Dermis microvascular lymphatic vessel endothelial cell (primary cell): ENCODE results near the gene FSD2. TPM values are rescaled to one million over a fixed set of nuclear protein-coding genes. Genes with fewer than 3 reads are reported as not detected.

Source experiments
- DNase-seq, 2 donors: peaks; one replicate each; pipeline versions ENCODE4 v3.0.0 to v3.0.0-alpha.2; 2010; ENCODE audit warnings: low read depth in 2 of 2
- total RNA-seq: library from RNA; depleted of rRNA; stranded (reverse); fragments of >200 nt; gene quantifications from 2 replicates; pipeline ENCODE4 v1.2.1, GENCODE V29; 2014

FSD2 gene, protein sequence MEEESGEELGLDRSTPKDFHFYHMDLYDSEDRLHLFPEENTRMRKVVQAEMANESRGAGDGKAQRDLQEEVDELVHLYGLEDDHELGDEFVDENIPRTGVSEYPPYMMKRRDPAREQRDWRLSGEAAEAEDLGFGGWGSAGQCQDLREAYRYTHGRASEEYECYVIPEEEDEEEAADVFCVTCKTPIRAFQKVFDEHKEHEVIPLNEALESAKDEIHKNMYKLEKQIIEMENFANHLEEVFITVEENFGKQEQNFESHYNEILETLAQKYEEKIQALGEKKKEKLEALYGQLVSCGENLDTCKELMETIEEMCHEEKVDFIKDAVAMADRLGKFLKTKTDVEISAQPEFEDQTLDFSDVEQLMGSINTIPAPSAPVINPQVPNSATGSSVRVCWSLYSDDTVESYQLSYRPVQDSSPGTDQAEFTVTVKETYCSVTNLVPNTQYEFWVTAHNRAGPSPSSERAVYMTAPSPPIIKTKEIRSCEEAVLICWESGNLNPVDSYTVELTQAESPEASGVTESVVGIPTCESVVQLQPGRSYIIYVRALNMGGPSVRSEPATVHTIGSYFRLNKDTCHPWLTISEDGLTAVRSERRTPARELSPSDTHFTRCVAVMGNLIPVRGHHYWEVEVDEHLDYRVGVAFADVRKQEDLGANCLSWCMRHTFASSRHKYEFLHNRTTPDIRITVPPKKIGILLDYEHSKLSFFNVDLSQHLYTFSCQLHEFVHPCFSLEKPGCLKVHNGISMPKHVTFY
- not detected in 2 replicates for total RNA-seq

DNA sequence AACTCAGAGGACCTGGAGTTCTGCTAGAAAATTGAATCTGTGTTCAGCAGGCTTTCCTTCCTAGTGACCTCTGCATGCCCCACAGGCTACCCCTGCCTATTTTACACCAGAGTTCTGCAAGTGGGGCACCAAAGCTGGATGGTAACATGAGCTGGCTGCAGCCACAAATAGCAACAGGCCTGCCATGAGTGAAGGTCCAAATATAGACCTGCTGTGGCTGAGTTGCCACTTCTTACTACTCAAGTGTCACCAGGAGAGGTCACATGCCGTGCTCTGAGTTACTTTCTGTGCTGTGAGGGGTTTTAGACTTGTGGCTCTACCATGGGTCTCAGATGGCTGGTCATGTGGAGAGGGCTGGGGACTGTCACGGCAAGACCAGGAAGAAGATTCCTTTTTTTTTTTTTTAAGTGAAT is at the start of gene FSD2:
Gene FSD2 (minus strand): TSS at position 76 of the 413 bp plus-strand sequence. CDS start 18,679 bp downstream, outside the sequence.
- DNase-seq, result no peak

DNA sequence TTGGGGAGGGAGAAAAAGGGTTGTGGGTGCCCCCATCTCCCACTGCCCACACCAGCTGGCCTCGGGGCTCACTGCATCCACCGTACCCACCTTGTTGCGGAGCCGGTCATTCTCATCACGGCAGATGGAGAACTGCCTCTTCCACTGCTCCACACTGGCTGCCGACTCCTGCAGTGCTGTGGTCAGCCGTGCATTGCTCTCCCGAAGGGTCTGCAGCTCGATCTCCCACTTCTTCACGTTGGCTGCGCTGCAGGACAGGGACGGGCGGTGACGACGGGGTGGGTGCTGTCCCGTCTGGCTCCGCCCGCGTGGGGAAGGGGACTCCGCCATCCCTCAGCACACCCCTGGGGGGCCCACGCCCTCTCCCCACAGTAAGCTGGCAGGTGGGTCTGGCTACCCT is 48.7 kb upstream of the FSD2 start:
- DNase-seq, result no peak

DNA sequence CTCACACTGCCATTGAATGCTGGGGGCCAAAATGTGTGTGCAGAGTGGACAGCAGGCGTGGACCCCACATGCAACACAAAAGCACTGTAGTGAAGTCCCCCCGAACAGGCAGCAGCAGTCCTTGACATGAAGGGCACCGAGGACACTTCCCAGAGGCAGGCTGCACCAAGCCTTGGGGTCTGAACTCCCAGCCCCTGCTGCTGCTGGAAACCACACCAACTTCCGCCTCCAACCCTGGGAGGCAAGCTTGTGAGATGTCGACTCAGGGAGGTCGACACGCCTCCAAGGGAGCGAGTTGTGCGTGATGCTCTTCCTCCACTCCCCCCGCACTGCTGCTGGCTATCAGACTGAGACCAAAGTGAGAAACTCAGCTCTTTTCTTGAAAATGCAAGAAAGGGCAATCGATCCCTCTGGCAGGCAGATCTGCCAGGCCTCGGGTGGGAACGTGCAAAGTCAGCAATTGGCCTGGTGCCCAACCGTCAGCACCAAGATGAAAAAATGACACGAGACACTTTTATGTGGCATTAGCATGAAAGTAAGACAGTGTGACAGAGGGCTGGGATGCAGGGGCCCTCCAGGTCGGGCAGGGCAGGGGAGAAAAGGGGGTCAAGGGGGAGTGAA is 47.2 kb upstream of the FSD2 start:
- DNase-seq, result no peak

DNA sequence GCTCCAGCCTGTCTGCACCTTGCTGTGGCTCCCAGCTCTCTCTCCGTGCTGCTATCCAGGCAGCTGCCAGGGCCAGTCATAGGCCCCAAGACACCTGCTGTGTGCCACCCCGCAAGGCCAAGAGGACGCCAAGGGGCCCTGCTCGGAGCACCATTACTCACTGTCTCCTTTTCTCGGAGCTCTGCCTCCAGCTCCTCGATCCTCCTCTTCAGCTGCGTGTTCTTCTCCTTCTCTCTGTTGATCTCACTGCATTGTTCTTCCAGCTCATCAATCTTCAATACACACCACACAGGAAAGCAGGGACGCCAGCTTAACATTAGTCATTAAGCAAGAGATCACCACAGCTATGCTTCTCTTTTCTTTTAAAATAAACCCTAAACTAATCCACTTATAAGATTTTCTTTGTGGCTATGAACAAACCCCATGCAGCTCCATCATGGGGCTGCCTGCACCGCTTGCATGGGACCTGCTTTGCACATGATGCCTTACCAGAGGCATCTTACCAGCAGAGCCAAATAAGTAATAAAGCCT is 46.2 kb upstream of the FSD2 start:
- DNase-seq, result no peak

DNA sequence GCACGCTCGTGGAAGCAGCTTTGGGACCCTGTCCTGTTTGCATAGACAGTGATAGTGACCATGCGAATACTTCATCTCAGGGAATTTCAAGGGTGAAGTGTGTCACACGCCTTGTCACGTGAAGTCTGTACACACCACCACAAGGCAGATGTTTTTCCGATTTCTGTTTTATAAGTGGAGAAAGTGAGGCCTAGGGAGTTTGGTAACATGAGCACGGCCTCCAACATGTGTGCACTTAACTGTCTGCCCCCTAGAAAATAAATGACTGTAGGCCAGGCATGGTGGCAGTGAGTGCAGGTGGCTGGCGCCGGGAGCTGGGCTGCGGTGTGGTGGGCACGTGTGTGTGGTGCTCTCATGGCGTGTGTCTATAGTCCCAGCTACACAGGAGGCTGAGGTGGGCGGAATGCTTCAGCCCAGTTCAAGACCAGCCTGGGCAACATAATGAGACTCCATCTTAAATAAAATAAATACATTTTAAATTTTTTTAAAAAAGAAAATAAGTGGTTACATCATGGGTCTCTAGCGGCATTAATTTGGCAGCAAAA is 45.5 kb upstream of the FSD2 start:
- DNase-seq, result no peak

DNA sequence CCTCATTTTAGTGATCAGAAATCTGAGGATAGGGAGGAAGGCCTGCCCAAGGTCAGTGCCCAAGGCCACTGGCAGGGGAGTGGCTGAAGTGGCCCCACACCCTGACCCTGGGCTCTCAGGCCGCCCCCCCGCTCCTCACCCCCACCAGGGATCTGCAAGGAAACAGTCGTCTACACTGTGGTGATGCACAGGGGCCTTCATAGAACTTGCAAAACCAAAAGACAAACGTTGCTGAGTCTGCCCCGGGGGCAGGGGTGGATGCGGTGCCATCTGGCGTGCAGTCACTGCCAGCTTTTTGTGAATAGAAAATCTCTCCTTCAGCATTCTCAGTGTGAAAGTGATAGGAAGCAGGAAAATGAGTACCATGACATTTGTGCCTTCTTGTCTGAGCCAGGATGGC is 44.9 kb upstream of the FSD2 start:
- no peak for DNase-seq

DNA sequence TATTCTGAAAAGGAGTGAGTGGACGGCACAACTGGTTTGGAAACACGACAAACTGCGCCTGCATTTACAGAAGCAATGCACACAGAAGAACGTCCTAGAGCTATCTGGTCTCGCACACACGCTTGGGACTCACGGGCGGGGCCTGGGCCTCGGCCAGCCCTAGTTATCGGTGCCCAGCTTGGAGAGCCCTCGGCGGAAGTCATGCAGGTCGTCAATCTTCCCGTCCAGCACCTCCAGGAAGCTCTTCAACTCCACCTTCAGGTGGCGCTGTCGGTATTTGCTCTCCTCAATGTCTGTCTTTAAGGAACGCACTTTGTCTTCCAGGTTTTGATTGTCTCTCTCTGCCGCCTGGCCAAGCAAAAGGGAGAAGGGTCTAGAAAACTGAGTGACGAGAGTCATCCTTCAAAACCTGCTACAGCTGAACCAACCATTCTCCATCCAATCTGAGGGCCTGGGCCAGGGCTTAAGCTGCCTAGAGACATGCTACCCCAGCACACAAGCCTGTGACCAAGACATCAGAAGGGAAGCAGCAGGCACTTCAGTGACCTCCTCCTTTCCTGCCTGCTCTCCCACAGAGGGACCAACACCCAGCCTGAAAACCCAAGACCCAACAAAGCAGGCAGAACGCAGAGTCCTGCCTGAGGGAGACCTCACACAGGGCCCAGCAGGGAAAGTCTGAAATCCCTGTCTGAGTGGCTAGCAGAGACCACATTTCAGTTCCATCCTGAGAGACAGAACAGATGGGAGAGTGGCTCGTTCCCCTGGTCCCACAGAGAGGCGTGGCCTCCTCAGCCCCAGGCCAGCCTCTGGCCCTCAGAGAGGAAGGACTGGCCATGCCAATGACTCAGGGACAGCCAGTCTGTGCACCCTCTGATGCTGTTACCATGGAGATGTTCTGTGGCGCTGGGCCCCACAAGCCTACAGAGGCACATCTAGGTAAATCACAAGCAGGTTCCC is 44.0 kb upstream of the FSD2 start:
- DNase-seq, result peak in 1 of 2 donors; percentile 68

DNA sequence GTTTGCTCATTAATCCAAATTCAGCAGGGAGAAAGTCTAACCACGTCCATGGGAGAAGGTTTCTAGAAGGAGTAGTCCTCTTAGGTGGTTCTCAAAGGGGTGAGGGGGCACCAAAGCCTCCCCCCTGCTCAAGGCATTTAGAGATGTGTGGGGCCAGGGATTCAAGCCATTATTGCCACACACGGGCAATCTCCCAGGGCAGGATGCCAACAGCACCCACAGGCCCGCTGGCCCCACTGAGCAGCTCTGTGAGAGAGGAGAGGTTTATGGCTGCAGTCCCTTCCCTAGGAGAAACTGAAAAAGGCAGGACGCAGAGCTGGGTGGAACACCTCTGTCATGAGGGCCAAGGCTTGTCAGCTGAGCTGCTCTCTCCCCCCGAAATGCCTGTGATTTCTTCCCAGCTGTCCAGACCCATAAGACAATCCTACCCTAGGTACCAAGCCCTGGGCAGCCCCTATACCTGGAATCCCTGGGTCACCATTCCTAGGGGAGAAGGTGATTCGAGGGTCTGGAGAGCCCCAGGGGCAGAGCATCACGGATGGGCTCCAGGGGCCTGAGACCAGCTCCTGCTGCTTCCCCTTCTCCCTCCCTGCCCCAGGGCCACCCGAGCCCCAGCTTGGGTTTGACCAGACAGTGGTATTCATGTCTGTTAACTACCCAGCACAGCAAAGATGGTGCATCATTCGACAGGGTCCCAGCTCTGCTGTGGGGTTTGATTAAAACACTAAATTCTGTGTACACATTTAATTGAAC is 42.5 kb upstream of the FSD2 start:
- DNase-seq, result no peak

DNA sequence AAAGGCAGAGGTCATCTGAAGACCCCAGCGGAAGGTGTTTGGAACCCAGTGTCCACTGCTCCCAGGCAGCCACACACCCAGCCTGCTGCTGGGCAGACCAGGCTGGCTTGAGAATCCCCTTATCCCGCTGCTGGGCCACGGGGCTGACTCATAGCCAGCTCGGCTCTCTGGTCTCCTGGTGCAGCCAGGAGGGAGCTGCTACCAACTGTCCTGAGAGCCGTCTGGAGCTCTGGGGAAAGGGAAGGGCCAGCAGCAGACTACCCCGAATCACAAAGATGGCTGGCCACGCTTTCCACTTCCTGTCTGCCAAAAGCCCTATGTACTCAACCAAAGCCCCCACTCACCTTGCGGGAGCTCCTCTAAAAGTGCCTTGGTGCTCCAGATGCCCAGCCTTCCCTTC is 41.8 kb upstream of the FSD2 start:
- no peak for DNase-seq

DNA sequence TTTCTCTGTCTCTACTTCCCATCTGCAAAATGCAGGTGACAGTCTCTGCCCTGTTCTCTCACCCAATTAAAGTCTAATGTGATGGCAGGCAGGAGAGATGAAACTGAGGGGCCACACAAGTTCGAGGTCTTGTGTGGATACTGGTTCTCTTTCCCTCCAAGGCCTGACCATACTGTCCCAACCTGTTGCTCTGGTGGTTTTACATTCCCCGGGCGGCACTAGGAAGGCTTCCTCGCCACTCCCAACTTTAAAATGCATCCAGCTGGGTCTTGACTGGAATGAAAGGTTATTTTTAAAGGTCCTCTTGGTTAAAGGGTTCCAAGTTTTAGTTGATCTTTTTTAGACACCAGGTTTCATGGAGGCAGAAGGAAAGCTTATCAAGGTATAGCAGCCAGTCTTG is 40.8 kb upstream of the FSD2 start:
- no peak for DNase-seq

DNA sequence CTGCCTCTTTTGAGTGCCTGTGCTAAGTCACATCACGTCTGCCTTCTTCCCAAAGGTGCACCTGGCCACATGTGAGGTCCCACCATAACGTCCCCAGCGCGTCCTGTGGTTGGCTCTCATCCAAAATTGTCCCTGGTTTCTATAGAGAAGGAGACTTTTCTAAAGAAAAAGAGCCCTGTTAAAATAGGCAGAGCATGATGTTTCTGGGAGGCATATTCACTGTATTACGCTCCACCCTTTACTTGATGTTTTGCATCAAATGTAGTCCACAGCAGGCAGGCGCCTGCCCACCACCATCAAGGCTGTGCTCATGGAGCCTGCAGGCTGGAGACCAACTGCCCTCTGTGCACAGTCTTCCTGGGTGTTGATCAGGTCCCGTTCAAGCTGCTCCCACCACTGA is 39.8 kb upstream of the FSD2 start:
- DNase-seq, result no peak

DNA sequence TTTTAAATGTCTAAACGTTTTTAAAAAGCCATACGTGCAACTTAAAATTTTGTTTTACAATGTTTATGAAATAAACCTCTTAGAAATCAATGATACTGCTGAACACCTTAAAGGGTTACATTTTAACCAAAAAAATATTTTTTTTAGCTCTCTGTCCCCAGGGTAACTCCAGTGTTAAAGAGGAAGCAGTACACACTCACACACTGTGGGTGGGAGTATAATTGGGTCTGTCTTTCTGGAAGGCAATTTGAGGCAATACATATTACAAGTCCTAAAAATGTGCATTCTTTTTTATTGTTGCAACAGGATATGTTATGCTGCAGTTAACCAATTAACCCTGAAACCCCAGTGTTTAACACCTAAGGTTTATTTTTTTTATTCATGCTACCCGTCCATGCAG is 37.7 kb upstream of the FSD2 start:
- no peak for DNase-seq

DNA sequence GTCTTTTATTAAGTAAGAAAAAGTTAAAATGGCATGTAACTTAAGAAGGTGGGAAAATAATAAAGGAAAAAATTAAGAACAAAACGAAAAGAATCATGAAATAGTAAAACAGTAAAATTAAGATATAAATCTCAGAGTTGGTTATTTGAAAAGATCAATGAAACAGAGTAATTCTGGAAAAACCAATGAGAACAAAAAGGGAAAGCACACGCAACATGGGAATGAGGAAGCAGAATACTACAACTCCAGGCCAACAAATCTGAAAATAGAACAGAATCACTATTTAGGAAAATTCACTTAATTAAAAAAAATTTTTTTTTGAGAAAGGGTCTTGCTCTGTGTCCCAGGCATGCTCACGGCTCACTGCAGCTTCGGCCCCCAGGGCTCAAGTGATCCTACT is 34.3 kb upstream of the FSD2 start:
- no peak for DNase-seq

DNA sequence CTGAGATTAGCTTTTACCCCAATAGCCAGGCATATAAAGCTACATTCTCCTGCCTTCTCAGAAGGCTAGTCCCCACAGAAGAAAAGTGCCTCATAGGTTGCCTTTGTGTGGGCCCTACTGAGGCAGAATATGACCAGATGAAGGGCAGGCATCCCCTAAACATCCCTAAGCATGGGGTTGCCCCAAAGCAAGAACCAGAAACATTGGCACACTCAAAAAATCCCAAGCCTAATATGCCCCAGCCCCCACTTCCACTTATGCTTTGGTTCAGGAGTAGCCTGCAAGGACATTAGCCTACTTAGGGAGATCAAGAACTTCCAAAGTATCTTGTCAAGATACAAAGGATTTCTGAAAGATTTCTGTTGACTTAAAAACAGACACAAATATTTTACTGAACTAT is 33.3 kb upstream of the FSD2 start:
- no peak for DNase-seq

DNA sequence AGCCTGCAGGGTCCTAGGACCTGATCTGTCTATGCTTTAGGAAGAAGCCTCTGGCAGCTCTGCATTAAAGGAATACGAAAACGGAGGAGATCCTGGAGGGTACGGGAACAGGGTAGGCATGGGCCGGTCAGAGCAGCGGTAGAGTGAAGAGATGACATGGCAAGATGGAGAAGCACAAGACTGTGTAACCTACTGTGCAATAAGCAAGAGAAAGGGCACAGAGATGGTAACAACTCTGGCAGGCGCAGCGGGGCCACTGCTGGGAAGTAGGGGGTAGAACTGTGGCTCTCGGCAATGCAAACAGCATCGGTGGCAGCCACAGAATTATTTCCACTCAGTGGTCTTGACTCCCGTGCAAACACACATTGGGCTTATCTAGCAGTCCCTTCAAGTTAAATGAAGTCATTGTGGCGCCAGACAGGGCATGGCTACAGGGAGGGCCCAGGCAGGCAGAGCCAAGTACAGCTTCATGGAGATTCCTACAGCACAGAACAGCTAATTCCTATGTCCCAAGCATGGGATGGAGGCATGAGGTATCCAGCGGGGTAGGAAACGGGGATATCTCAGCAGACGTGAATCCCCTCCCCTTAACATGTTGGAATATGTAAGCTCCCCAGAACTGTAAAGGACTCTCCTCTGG is 32.3 kb upstream of the FSD2 start:
- no peak for DNase-seq

DNA sequence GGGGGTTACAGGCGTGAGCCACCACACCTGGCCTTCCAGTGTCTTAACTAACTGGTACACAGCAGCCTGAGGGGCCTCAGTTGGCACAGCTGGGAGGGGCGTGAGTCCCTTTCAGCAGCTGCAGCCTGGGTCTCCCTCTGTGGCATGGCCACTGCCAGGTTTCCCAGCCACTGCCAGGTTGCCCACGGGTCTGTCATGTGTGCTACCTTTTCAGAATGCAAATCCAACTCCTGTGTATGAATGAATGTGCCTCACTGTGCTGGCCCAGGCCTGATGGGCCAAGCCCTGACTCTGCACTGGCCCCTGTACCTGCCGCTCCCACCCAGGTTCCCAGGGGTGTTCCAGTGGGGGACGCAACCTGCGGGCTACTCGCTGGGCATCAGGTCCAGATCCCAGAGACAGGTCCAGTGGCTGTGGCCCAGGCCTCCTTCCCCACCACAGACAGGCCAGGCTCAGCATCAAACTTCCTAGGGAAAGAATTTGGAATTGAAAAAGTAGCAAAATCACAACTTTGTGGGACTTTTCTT is 29.6 kb upstream of the FSD2 start:
- no peak for DNase-seq

DNA sequence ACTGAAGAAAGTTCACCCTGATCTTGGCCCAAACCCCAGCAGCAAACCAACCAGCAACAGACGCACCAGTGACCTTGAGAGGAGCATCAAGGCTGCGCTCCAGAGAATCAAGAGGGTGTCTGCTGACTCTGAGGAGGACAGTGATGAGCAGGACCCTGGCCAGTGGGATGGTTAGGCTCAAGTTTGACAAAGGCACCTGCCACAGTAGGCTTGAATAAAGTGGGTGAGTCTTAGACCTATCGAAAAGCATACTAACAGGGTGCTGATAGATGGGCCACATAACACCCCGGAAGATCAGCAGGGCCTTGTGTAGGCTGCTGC is 27.5 kb upstream of the FSD2 start:
- no peak for DNase-seq

DNA sequence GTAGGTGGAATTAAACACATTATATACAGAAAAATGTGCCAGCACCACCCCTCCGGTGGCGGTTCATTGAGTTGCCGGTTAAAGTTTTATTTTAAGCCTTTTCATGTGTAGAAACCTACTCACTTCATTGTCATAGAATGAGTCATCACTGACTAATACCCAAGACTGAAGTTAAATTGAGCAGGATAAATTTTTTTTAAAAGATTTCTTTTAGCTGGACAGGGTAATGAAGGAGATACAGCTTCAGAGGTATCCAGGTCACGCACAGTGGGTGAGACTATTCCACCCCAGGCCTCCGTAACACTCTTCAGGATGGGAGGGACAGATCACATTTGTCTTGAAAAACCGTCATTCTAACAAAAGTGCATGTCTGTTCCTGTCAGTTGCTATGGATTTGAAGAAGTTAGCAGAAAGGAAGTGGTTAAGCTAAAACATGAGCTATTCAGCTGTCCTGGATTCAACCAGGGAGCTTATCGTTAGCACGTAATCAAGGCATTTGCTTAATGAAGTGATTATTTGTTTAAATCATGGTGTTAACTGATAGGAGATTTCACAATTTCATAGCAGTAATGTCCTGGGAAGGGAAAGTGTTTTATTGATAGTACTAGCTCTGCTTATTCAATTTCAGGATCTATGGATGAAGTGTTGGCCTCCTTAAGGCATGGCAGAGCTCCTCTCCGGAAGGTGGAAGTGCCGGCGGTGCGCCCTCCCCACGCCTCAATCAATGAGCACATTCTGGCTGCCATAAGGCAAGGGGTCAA is 26.9 kb upstream of the FSD2 start:
- DNase-seq, result peak in 1 of 2 donors; percentile 69
